K562 (cell line): Measurements from ENCODE around the gene ZNF629. TPM values are rescaled to one million over a fixed set of nuclear protein-coding genes. Genes with fewer than 3 reads are reported as not detected.

ENCODE experiments used
- ATAC-seq: fragments of 200-7000 bp; cut with Tn5 transposase; 3 replicates; pipeline ENCODE4 v1.9.1; 2020; ENCODE audit warnings: moderate library complexity
- BruUV-seq: library from RNA; stranded (reverse); fragments of 400-500 nt; replicated peaks from 2 replicates; lab custom pipeline; 2021; lab: Mats Ljungman, UMichigan
- CTCF ChIA-PET: fragments of 300-600 bp; formaldehyde crosslinking; extraction: SDS; loops from one replicate; lab custom pipeline; 2021; ENCODE audit warnings: low intra/inter-chr PET ratio; lab: Yijun Ruan, JAX
- POLR2A ChIA-PET: fragments of 300-600, 350-650 bp; sonication (Branson Sonifier 250); formaldehyde crosslinking; extraction: SDS; loops from one replicate; lab custom pipeline; 2021; ENCODE audit warnings: antibody characterized with exemption, inconsistent platforms; lab: Yijun Ruan, JAX
- DNase-seq, 4 experiments: peaks; one replicate each; pipeline versions ENCODE4 v3.0.0 to v3.0.0-alpha.2; 2011 to 2018; ENCODE audit warnings: low spot score in 3 of 4, mixed read lengths in 3 of 4; ENCODE audit errors: extremely low read depth in 1 of 4
- FAIRE-seq: peaks from 2 replicates; lab custom pipeline; 2011; peaks lifted over from hg19 to GRCh38; lab: Jason Lieb, UNC
- H2AFZ ChIP-seq: 2 replicates; pipeline ENCODE4 v1.6.0; 2011; ENCODE audit warnings: low read depth, low read length, control low read depth, inconsistent platforms
- H3K27ac ChIP-seq: fragments of 200-600 bp; 3 replicates; pipeline ENCODE4 v1.8.0; 2011; ENCODE audit warnings: low read depth, mild to moderate bottlenecking, control low read depth, inconsistent platforms, low read length, moderate library complexity, mixed read lengths; ENCODE audit errors: extremely low read depth
- H3K27me3 ChIP-seq, 2 experiments: fragments of 300-600 bp in 1 of 2; 2 replicates in 1 of 2; 3 replicates in 1 of 2; pipeline versions ENCODE4 v1.6.0 to v1.8.0; 2011; ENCODE audit warnings: inconsistent platforms in 2 of 2, low read length in 2 of 2, mild to moderate bottlenecking in 1 of 2, mixed read lengths in 1 of 2, moderate library complexity in 1 of 2; ENCODE audit not compliant: control insufficient read depth in 2 of 2, insufficient read depth in 2 of 2
- H3K36me3 ChIP-seq: fragments of 300-600 bp; 3 replicates; pipeline ENCODE4 v1.8.0; 2011; ENCODE audit warnings: mild to moderate bottlenecking, low read length, inconsistent platforms; ENCODE audit not compliant: control insufficient read depth, insufficient read depth
- H3K4me1 ChIP-seq, 2 experiments: fragments of 200-600 bp in 1 of 2; replicated peaks in 1 of 2; 2 replicates in 1 of 2; 3 replicates in 1 of 2; pipeline versions ENCODE4 v1.5.1 to v1.8.0; 2011; ENCODE audit warnings: inconsistent platforms in 2 of 2, low read length in 2 of 2, mild to moderate bottlenecking in 1 of 2, mixed read lengths in 1 of 2, moderate library complexity in 1 of 2; ENCODE audit not compliant: control insufficient read depth in 2 of 2, insufficient read depth in 2 of 2
- H3K4me2 ChIP-seq: 2 replicates; pipeline ENCODE4 v1.6.1; 2011; ENCODE audit warnings: low read length, control low read depth, inconsistent platforms, mixed read lengths; ENCODE audit not compliant: insufficient read depth
- H3K4me3 ChIP-seq: fragments of 200-600 bp; sonication (generic), shearing (Covaris generic); 2 replicates; pipeline ENCODE4 v1.5.1; 2016; ENCODE audit warnings: control low read depth, inconsistent platforms
- H3K79me2 ChIP-seq: fragments of 200-600 bp; 3 replicates; pipeline ENCODE4 v1.8.0; 2011; ENCODE audit warnings: low read length, inconsistent platforms; ENCODE audit not compliant: control insufficient read depth, insufficient read depth
- H3K9ac ChIP-seq, 2 experiments: 2 replicates each; pipeline versions ENCODE4 v1.6.0 to v1.6.1; 2011; ENCODE audit warnings: low read depth in 2 of 2, low read length in 2 of 2, control low read depth in 1 of 2, inconsistent platforms in 1 of 2, mild to moderate bottlenecking in 1 of 2, mixed read lengths in 1 of 2; ENCODE audit not compliant: insufficient read depth in 1 of 2
- H3K9me1 ChIP-seq: one replicate; pipeline ENCODE4 v1.6.0; 2011; ENCODE audit warnings: inconsistent platforms, mild to moderate bottlenecking, low read length, moderate library complexity; ENCODE audit not compliant: control insufficient read depth, insufficient read depth
- H3K9me3 ChIP-seq: replicated peaks from 2 replicates; pipeline ENCODE4 v1.5.1; 2011; ENCODE audit warnings: low read depth, low read length, inconsistent platforms; ENCODE audit not compliant: control insufficient read depth, insufficient read depth
- H4K20me1 ChIP-seq: replicated peaks from 2 replicates; pipeline ENCODE4 v1.6.1; 2011; ENCODE audit warnings: low read length, inconsistent platforms, mixed read lengths; ENCODE audit not compliant: control insufficient read depth, insufficient read depth
- ASH1L ChIP-seq: fragments of 450-650 bp; IDR thresholded peaks from 2 replicates; pipeline ENCODE4 v1.6.1; 2018; ENCODE audit warnings: borderline replicate concordance, mild to moderate bottlenecking, low read depth; ENCODE audit not compliant: partially characterized antibody
- BRD4 ChIP-seq: fragments of 200-600 bp; sonication (generic); IDR thresholded peaks from 2 replicates; pipeline ENCODE4 v1.6.1; 2017; ENCODE audit warnings: inconsistent platforms
- BRF1 ChIP-seq: IDR thresholded peaks from 3 replicates; pipeline ENCODE4 v1.6.1; 2011; ENCODE audit warnings: borderline replicate concordance, mild to moderate bottlenecking; ENCODE audit not compliant: insufficient read length; ENCODE audit errors: extremely low read depth
- KDM4B ChIP-seq, 2 experiments: fragments of 450-650 bp in 1 of 2; sonication (generic) in 1 of 2; IDR thresholded peaks; 2 replicates each; pipeline ENCODE4 v1.6.1; 2016 to 2017; ENCODE audit warnings: borderline replicate concordance in 2 of 2, antibody characterized with exemption in 1 of 2, low read depth in 1 of 2, mild to moderate bottlenecking in 1 of 2
- KDM5B ChIP-seq: fragments of 200-600 bp; sonication (generic); IDR thresholded peaks from 2 replicates; pipeline ENCODE4 v1.6.1; 2012; ENCODE audit warnings: low read depth, mild to moderate bottlenecking, moderate library complexity, low read length, control low read depth, inconsistent platforms; ENCODE audit not compliant: insufficient replicate concordance
- MTF1 ChIP-seq: fragments of 250-450 bp; sonication (Bioruptor Pico); IDR thresholded peaks from 2 replicates; pipeline ENCODE4 v1.9.0; 2021; ENCODE audit warnings: moderate library complexity, mild to moderate bottlenecking, inconsistent platforms, borderline replicate concordance
- NFATC3 ChIP-seq: fragments of 450-650 bp; IDR thresholded peaks from 2 replicates; pipeline ENCODE4 v1.6.1; 2017; ENCODE audit warnings: mild to moderate bottlenecking
- NFXL1 ChIP-seq: fragments of 450-650 bp; formaldehyde crosslinking; IDR thresholded peaks from 2 replicates; pipeline ENCODE4 v1.4.0; 2021; ENCODE audit warnings: mild to moderate bottlenecking
- NR1H2 ChIP-seq: sonication (generic); formaldehyde crosslinking; IDR thresholded peaks from 2 replicates; pipeline ENCODE4 v1.4.0; 2020; ENCODE audit warnings: mild to moderate bottlenecking, missing genetic modification reagents
- NR2F6 ChIP-seq: fragments of 450-650 bp; formaldehyde crosslinking; IDR thresholded peaks from 2 replicates; pipeline ENCODE4 v1.4.0; 2020; ENCODE audit warnings: mild to moderate bottlenecking
- RBFOX2 ChIP-seq: fragments of 200-400 bp; formaldehyde crosslinking; IDR thresholded peaks from 2 replicates; pipeline ENCODE4 v1.6.1; 2017; ENCODE audit warnings: low read depth, mild to moderate bottlenecking, low read length, moderate library complexity
- SNIP1 ChIP-seq: fragments of 450-650 bp; IDR thresholded peaks from 2 replicates; pipeline ENCODE4 v1.7.1; 2017; ENCODE audit warnings: low read depth, mild to moderate bottlenecking
- TEAD2 ChIP-seq: fragments of 450-650 bp; IDR thresholded peaks from 2 replicates; pipeline ENCODE4 v1.6.1; 2016; ENCODE audit warnings: missing genetic modification characterization, control low read depth, missing compliant biosample characterization
- ZC3H4 ChIP-seq: sonication (generic); formaldehyde crosslinking; IDR thresholded peaks from 2 replicates; pipeline ENCODE4 v1.9.0; 2021; ENCODE audit warnings: missing genetic modification reagents, borderline replicate concordance
- ZNF444 ChIP-seq: fragments of 250-450 bp; sonication (Bioruptor Pico); IDR thresholded peaks from 2 replicates; pipeline ENCODE4 v1.4.0; 2020; ENCODE audit warnings: mild to moderate bottlenecking, moderate library complexity
- WGBS: fragments of 100-300 bp; shearing (Covaris generic); methylation state at CpG from one replicate; pipeline ENCODE4 v1.1.6; 2016; ENCODE audit warnings: low coverage, mixed read lengths; ENCODE audit not compliant: insufficient coverage; ENCODE audit errors: missing lambda C conversion rate; 5-methylcytosine and 5-hydroxymethylcytosine counted together
- in situ Hi-C: fragments of 300-500 bp; cut with MboI; formaldehyde crosslinking; loops from 4 replicates; pipeline ENCODE4 v1.15.0; 2018; ENCODE audit warnings: inconsistent platforms, mixed read lengths
- intact Hi-C: fragments of 100-400 bp; cut with micrococcal nuclease; formaldehyde crosslinking; loops from 2 replicates; pipeline ENCODE4 v1.14.2; 2022
- polyA plus RNA-seq, 8 experiments: library from polyadenylated mRNA; depleted of rRNA in 4 of 8; stranded (reverse) in 5 of 8; unstranded in 3 of 8; fragments of >200 nt; fragmentation: Nextera tagmentation in 2 of 8; fragmentation: Illumina TruSeq in 1 of 8; extraction: Ambion mirVana in 2 of 8; extraction: Trizol in 1 of 8; gene quantifications; 2 replicates each; pipeline versions ENCODE4 v1.2.1 to v1.2.3, GENCODE V29; 2011 to 2014; ENCODE audit warnings: inconsistent platforms in 1 of 8, missing spikeins in 1 of 8
- total RNA-seq, 7 experiments: library from RNA; depleted of rRNA in 6 of 7; stranded (reverse); fragments of >200 nt in 6 of 7; fragmentation: Illumina TruSeq in 2 of 7; extraction: Trizol in 2 of 7; gene quantifications; 2 replicates each; pipeline versions ENCODE4 v1.2.1 to v1.2.3, GENCODE V29; 2011 to 2021; ENCODE audit warnings: low replicate concordance in 1 of 7
- TF ChIP-seq, protein P1 (sequence below): fragments of 250-450 bp; sonication (Bioruptor Pico); IDR thresholded peaks from 2 replicates; pipeline ENCODE4 v1.5.0; 2021
- TF ChIP-seq, protein P2 (sequence below): fragments of 250-450 bp; sonication (Bioruptor Pico); IDR thresholded peaks from 2 replicates; pipeline ENCODE4 v1.4.0; 2020; ENCODE audit warnings: mild to moderate bottlenecking, moderate library complexity
- TF ChIP-seq, protein P3 (sequence below): fragments of 450-650 bp; IDR thresholded peaks from 2 replicates; pipeline ENCODE4 v1.6.1; 2014; ENCODE audit warnings: low read depth, mild to moderate bottlenecking, moderate library complexity, borderline replicate concordance

Gene ZNF629
- total and polyA plus RNA-seq, 9 of the 15 experiments (the other 6 are each of a cell fraction or from before 2014, with no cell fraction given): 0.44 to 18.8 (median 7.4) TPM

DNA sequence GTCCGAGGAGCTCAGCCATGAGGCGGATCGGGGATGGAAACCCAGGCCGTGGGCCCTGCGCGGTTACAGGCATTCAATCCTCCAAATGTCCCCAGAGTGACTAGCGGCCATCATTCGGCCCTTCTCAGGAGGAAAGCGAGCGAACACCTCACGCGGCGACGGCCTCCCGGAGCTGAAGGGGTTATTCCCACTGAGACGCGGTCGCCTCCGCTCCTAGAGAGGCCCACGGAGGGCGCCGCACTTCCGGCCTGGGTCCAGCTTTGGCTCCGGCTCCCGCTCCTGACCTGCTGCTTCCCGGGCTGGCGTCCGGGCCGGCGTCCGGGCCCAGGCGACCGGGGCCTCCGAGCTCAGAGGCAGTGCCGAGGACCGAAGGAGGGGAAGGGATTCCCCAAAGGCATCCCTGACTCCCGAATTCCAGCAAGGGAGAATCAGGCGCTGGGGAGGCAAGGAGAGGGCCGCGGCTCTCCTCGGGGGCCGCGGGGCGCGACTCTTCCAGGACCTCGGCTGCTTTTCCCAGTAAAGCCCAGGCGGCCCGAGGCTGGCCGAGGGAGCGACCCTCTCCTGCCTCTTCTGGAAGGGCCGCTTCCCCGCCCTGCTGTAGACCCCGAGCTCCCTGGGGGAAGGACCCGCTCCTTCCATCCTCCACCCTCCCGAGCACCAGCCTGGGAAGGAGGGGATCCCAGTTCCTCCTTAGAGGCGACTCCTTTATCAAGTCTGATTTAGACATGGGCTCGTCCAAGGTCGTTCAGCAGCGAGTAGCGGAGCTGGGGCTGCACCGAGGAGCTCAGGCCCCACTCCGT lies 18.6 kb upstream of the ZNF629 start (continued):
- TF ChIP-seq KDM4B (IDR thresholded peaks at IDR 0.05; ENCODE audit: borderline replicate concordance in 2 of 2, low read depth in 1 of 2) (peak in 1 of 2 experiments; percentile 76; a peak in 1 of 4 replicates), KDM5B (peak; percentile 89), BRD4 (peak; percentile 45; the same call in 1 of the 2 replicates), NFATC3 (no peak), NR1H2 (CRISPR knock-in tag) (no peak)
- TF ChIP-seq, protein P1, sequence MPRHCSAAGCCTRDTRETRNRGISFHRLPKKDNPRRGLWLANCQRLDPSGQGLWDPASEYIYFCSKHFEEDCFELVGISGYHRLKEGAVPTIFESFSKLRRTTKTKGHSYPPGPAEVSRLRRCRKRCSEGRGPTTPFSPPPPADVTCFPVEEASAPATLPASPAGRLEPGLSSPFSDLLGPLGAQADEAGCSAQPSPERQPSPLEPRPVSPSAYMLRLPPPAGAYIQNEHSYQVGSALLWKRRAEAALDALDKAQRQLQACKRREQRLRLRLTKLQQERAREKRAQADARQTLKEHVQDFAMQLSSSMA (CRISPR knock-in tag): peak; percentile 65; the same call in 1 of the 2 replicates

DNA sequence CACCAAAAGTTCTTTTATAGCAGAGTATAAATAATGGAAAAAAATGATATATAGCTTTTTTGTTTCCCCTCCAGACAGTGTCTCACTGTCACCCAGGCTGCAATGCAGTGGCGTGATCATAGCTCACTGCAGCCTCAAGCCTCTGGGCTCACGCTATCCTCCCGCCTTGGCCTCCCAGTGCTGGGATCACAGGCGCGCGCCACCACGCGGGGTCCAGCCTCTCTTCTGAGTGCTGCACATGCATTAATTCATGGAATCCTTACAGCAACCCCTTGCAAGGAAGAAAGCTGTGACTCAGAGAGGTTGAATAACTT lies 18.0 kb upstream of the ZNF629 start:
- no peaks in the 10 kb centered on the region for H3K36me3 ChIP-seq
- H3K9me3 ChIP-seq: no peaks in the 10 kb centered on the region
- peak overlapping the region; percentile 81 for H3K27ac ChIP-seq
- ChIA-PET POLR2A (interaction anchor here (0.5 to 3.0 kb wide), 20 partner anchors 9 to 643 kb away, joined by 3 to 14 read pairs (median 4); partner anchors contain the start of gene ZNF629), CTCF (no interaction called here)
- no peaks in the 10 kb centered on the region for H3K27me3 ChIP-seq
- ATAC-seq: peak; percentile 7
- peaks cover 5% of the 10 kb centered on the region; the same call in 1 of the 3 replicates for H3K79me2 ChIP-seq
- peak overlapping the region; percentile 99 for H2AFZ ChIP-seq
- no peaks in the 10 kb centered on the region for H3K9me1 ChIP-seq
- TSS peak; percentile 95 for BruUV-seq
- DNase-seq: peak in 1 of 4 experiments; percentile 48
- 85% methylated on average over 8 of the region's 8 CpGs for WGBS
- FAIRE-seq: no peak
- intact Hi-C loops: loop anchor here (1.0 to 5.0 kb wide), 2 partner anchors 18 to 72 kb away; partner anchors contain the start of gene ZNF629
- in situ Hi-C loops: no loop called here
- peak overlapping the region; percentile 88 for H3K4me2 ChIP-seq
- H3K4me1 ChIP-seq: peaks cover 20 to 36% of the 10 kb centered on the region in 2 experiments
- peak overlapping the region; percentile 75 for H3K4me3 ChIP-seq
- H3K9ac ChIP-seq: peak overlapping the region; percentile 82 to 93
- no peaks in the 10 kb centered on the region for H4K20me1 ChIP-seq
- TF ChIP-seq SNIP1 (no peak), ZC3H4 (no peak), NR2F6 (CRISPR knock-in tag) (no peak), BRF1 (no peak), ASH1L (no peak), RBFOX2 (no peak), ZNF444 (no peak), NFXL1 (CRISPR knock-in tag) (no peak), MTF1 (CRISPR knock-in tag) (no peak), TEAD2 (tag) (no peak)
- TF ChIP-seq, protein P2, sequence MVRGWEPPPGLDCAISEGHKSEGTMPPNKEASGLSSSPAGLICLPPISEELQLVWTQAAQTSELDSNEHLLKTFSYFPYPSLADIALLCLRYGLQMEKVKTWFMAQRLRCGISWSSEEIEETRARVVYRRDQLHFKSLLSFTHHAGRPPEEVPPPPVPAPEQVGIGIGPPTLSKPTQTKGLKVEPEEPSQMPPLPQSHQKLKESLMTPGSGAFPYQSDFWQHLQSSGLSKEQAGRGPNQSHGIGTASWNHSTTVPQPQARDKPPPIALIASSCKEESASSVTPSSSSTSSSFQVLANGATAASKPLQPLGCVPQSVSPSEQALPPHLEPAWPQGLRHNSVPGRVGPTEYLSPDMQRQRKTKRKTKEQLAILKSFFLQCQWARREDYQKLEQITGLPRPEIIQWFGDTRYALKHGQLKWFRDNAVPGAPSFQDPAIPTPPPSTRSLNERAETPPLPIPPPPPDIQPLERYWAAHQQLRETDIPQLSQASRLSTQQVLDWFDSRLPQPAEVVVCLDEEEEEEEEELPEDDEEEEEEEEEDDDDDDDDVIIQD (CRISPR knock-in tag): no peak
- TF ChIP-seq, protein P3, sequence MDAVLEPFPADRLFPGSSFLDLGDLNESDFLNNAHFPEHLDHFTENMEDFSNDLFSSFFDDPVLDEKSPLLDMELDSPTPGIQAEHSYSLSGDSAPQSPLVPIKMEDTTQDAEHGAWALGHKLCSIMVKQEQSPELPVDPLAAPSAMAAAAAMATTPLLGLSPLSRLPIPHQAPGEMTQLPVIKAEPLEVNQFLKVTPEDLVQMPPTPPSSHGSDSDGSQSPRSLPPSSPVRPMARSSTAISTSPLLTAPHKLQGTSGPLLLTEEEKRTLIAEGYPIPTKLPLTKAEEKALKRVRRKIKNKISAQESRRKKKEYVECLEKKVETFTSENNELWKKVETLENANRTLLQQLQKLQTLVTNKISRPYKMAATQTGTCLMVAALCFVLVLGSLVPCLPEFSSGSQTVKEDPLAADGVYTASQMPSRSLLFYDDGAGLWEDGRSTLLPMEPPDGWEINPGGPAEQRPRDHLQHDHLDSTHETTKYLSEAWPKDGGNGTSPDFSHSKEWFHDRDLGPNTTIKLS: no peak
